K562 (cell line): ENCODE measurements around the gene SOST.

Source experiments
- ARID2 ChIP-seq: fragments of 450-650 bp; IDR thresholded peaks from 2 replicates; pipeline ENCODE4 v1.6.1; 2017; ENCODE audit warnings: antibody characterized with exemption, mild to moderate bottlenecking
- CREB5 ChIP-seq: fragments of 250-450 bp; sonication (Bioruptor Pico); IDR thresholded peaks from 2 replicates; pipeline ENCODE4 v1.5.0; 2020; ENCODE audit warnings: mild to moderate bottlenecking
- HDAC6 ChIP-seq: IDR thresholded peaks from 2 replicates; pipeline ENCODE4 v1.6.1; 2012; ENCODE audit warnings: low read depth, mild to moderate bottlenecking, control low read depth, inconsistent platforms, low read length, moderate library complexity
- NCOA1 ChIP-seq: fragments of 450-650 bp; IDR thresholded peaks from 2 replicates; pipeline ENCODE4 v1.6.1; 2016; ENCODE audit warnings: low read depth
- PATZ1 ChIP-seq: fragments of 250-450 bp; sonication (Bioruptor Pico); IDR thresholded peaks from 2 replicates; pipeline ENCODE4 v1.5.0; 2020; ENCODE audit warnings: mild to moderate bottlenecking, borderline replicate concordance
- SMARCE1 ChIP-seq: fragments of 450-650 bp; IDR thresholded peaks from 2 replicates; pipeline ENCODE4 v1.7.1; 2016; ENCODE audit warnings: mild to moderate bottlenecking
- TF ChIP-seq, protein P1 (sequence below), 3 experiments: IDR thresholded peaks in 2 of 3; conservative IDR thresholded peaks in 1 of 3; 2 replicates each; pipeline ENCODE4 v1.5.1; 2011 to 2012; ENCODE audit warnings: low read length in 3 of 3, mild to moderate bottlenecking in 3 of 3, control low read depth in 2 of 3, improper control_type of control experiment in 1 of 3, inconsistent platforms in 1 of 3, low read depth in 1 of 3, mixed read lengths in 1 of 3, moderate library complexity in 1 of 3; ENCODE audit not compliant: insufficient read depth in 2 of 3

- TF ChIP-seq PATZ1 (no peak), ARID2 (no peak), HDAC6 (no peak), CREB5 (CRISPR knock-in tag) (no peak), NCOA1 (no peak), SMARCE1 (no peak)
- TF ChIP-seq, protein P1, sequence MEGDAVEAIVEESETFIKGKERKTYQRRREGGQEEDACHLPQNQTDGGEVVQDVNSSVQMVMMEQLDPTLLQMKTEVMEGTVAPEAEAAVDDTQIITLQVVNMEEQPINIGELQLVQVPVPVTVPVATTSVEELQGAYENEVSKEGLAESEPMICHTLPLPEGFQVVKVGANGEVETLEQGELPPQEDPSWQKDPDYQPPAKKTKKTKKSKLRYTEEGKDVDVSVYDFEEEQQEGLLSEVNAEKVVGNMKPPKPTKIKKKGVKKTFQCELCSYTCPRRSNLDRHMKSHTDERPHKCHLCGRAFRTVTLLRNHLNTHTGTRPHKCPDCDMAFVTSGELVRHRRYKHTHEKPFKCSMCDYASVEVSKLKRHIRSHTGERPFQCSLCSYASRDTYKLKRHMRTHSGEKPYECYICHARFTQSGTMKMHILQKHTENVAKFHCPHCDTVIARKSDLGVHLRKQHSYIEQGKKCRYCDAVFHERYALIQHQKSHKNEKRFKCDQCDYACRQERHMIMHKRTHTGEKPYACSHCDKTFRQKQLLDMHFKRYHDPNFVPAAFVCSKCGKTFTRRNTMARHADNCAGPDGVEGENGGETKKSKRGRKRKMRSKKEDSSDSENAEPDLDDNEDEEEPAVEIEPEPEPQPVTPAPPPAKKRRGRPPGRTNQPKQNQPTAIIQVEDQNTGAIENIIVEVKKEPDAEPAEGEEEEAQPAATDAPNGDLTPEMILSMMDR (IDR thresholded peaks at IDR 0.05 in 2 of 3, conservative IDR thresholded peaks at IDR 0.05 in 1 of 3; ENCODE audit: insufficient read depth in 2 of 3, low read depth in 1 of 3, low read length in 3 of 3) = no peak
Observed at GRCh38 chr17:43774304-43775250, 16.0 kb upstream of the SOST start.
